Caco-2 (cell line): ENCODE results near the gene TRPC4. TPM values are rescaled to one million over a fixed set of nuclear protein-coding genes. Genes with fewer than 3 reads are reported as not detected.

Experiments used
- BruUV-seq: library from RNA; stranded (reverse); fragments of 400-500 nt; replicated peaks from 2 replicates; lab custom pipeline; 2021; lab: Mats Ljungman, UMichigan
- CTCF ChIA-PET: fragments of 300-600 bp; sonication (Branson Sonifier 250); formaldehyde crosslinking; loops from one replicate; lab custom pipeline; 2022; ENCODE audit warnings: antibody characterized with exemption; lab: Charles Lee
- POLR2A ChIA-PET: fragments of 300-600 bp; sonication (Branson Sonifier 250); formaldehyde crosslinking; loops from one replicate; lab custom pipeline; 2022; ENCODE audit warnings: antibody characterized with exemption; lab: Charles Lee
- DNase-seq, 2 experiments: peaks; one replicate each; pipeline versions ENCODE4 v3.0.0 to v3.0.0-alpha.2; 2020 to 2022
- H3K27me3 ChIP-seq: replicated peaks from 2 replicates; pipeline ENCODE4 v1.6.0; 2011; ENCODE audit warnings: low read length; ENCODE audit not compliant: control insufficient read depth, insufficient read depth
- H3K36me3 ChIP-seq: 2 replicates; pipeline ENCODE4 v1.5.1; 2011; ENCODE audit warnings: low read length; ENCODE audit not compliant: control insufficient read depth, insufficient read depth
- H3K4me1 ChIP-seq: fragments of 250-450 bp; sonication (Bioruptor Pico); 2 replicates; pipeline ENCODE4 v1.5.1; 2020; ENCODE audit warnings: mild to moderate bottlenecking
- H3K4me3 ChIP-seq: 2 replicates; pipeline ENCODE4 v1.5.1; 2011; ENCODE audit warnings: low read depth, mild to moderate bottlenecking, control low read depth, low read length
- H3K9me3 ChIP-seq: fragments of 250-450 bp; sonication (Bioruptor Pico); 2 replicates; pipeline ENCODE4 v1.5.1; 2020; ENCODE audit warnings: mild to moderate bottlenecking, moderate library complexity
- H3K27ac Mint-ChIP-seq: one replicate; pipeline ENCODE4 v1.8.0; 2022; ENCODE audit warnings: mixed read lengths; ENCODE audit not compliant: unreplicated experiment
- H3K27me3 Mint-ChIP-seq: one replicate; pipeline ENCODE4 v1.8.0; 2022; ENCODE audit warnings: mixed read lengths; ENCODE audit not compliant: insufficient read depth, unreplicated experiment
- H3K36me3 Mint-ChIP-seq: one replicate; pipeline ENCODE4 v1.8.0; 2022; ENCODE audit warnings: mild to moderate bottlenecking, mixed read lengths; ENCODE audit not compliant: insufficient read depth, unreplicated experiment
- H3K4me1 Mint-ChIP-seq: one replicate; pipeline ENCODE4 v1.8.0; 2022; ENCODE audit warnings: low read depth, mixed read lengths; ENCODE audit not compliant: unreplicated experiment
- H3K4me3 Mint-ChIP-seq: one replicate; pipeline ENCODE4 v1.8.0; 2022; ENCODE audit warnings: mild to moderate bottlenecking, moderate library complexity, mixed read lengths; ENCODE audit not compliant: unreplicated experiment
- H3K9me3 Mint-ChIP-seq: one replicate; pipeline ENCODE4 v1.8.0; 2022; ENCODE audit warnings: mixed read lengths; ENCODE audit not compliant: unreplicated experiment
- intact Hi-C: fragments of 100-400 bp; cut with micrococcal nuclease; formaldehyde crosslinking; loops from one replicate; pipeline ENCODE4 v1.10.0; 2022; ENCODE audit not compliant: unreplicated experiment
- total RNA-seq: library from RNA; stranded (reverse); gene quantifications from 2 replicates; pipeline ENCODE4 v1.2.3, GENCODE V29; 2022
- TF ChIP-seq, protein P1 (sequence below), 2 experiments: fragments of 200-600 bp in 1 of 2; IDR thresholded peaks; 1 replicate in 1 of 2; 2 replicates in 1 of 2; pipeline versions ENCODE4 v1.5.1 to v1.8.0; 2011 to 2022; ENCODE audit warnings: antibody characterized with exemption in 1 of 2, control low read depth in 1 of 2, inconsistent platforms in 1 of 2, low read depth in 1 of 2, low read length in 1 of 2, mild to moderate bottlenecking in 1 of 2, moderate library complexity in 1 of 2; ENCODE audit not compliant: insufficient read depth in 1 of 2, severe bottlenecking in 1 of 2, unreplicated experiment in 1 of 2

TRPC4 gene
- total RNA-seq, 1 experiment from 2014 or later = not detected

DNA sequence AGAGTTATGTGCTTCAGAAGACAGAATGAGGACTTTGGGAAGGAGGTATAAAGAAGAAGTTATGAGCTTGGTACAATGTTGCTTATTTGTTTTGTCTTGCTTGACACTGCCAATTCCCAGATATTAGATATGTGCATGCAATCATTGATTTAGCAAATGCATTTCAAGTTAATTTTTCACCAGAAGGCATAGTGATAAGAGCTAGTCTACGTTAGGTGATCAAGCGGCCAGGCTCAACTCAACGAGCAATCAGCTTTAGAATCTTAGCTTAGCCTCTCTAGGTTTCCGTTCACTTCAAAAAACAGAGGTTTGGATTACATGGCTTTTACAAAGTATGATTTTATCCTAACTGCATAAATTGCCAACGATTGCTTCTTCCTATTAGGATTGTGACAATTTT is 189.4 kb downstream of the TRPC4 start:
- no peaks in the 10 kb centered on the region for H3K9me3 Mint-ChIP-seq
- Histone ChIP-seq H3K9me3 (no peaks in the 10 kb centered on the region), H3K27me3 (no peaks in the 10 kb centered on the region), H3K36me3 (no peaks in the 10 kb centered on the region), H3K4me1 (no peaks in the 10 kb centered on the region), H3K4me3 (no peak overlapping the region)
- intact Hi-C loops = no loop called here
- no TSS peak for BruUV-seq
- POLR2A ChIA-PET = no interaction called here
- no peak overlapping the region for H3K4me3 Mint-ChIP-seq
- no peak overlapping the region for H3K27ac Mint-ChIP-seq
- no peak for DNase-seq
- CTCF ChIA-PET = no interaction called here
- H3K36me3 Mint-ChIP-seq = no peaks in the 10 kb centered on the region
- no peaks in the 10 kb centered on the region for H3K4me1 Mint-ChIP-seq
- TF ChIP-seq, protein P1, sequence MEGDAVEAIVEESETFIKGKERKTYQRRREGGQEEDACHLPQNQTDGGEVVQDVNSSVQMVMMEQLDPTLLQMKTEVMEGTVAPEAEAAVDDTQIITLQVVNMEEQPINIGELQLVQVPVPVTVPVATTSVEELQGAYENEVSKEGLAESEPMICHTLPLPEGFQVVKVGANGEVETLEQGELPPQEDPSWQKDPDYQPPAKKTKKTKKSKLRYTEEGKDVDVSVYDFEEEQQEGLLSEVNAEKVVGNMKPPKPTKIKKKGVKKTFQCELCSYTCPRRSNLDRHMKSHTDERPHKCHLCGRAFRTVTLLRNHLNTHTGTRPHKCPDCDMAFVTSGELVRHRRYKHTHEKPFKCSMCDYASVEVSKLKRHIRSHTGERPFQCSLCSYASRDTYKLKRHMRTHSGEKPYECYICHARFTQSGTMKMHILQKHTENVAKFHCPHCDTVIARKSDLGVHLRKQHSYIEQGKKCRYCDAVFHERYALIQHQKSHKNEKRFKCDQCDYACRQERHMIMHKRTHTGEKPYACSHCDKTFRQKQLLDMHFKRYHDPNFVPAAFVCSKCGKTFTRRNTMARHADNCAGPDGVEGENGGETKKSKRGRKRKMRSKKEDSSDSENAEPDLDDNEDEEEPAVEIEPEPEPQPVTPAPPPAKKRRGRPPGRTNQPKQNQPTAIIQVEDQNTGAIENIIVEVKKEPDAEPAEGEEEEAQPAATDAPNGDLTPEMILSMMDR (IDR thresholded peaks at IDR 0.05; ENCODE audit: insufficient read depth in 1 of 2, low read depth in 1 of 2, low read length in 1 of 2, severe bottlenecking in 1 of 2, unreplicated experiment in 1 of 2) = no peak
- peaks cover 12% of the 10 kb centered on the region for H3K27me3 Mint-ChIP-seq

DNA sequence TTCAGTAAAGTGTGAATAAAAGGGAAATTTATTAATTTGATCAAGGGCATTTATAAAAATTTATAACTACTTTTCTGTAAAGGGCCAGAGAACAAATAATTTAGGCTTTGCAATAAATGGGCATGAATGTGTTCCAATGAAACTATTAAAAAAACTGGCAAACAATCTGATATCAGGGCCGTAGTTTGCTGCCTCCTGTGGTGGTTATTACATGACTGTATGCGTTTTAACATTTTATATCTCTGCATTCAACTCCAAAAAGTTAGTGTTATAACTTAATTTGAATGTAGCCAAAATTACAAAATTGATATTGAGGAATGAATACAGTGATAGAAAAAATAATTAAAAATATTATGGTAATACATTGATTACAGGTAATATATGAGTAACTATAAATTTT is 190.5 kb downstream of the TRPC4 start:
- no peak overlapping the region for H3K4me3 ChIP-seq
- no peaks in the 10 kb centered on the region for H3K27me3 ChIP-seq
- peaks cover 8% of the 10 kb centered on the region for H3K27me3 Mint-ChIP-seq
- H3K36me3 ChIP-seq = no peaks in the 10 kb centered on the region
- no peaks in the 10 kb centered on the region for H3K36me3 Mint-ChIP-seq
- no peak overlapping the region for H3K4me3 Mint-ChIP-seq
- no peak for DNase-seq
- H3K4me1 Mint-ChIP-seq = no peaks in the 10 kb centered on the region
- intact Hi-C loops = no loop called here
- no peaks in the 10 kb centered on the region for H3K4me1 ChIP-seq
- ChIA-PET CTCF (no interaction called here), POLR2A (no interaction called here)
- H3K27ac Mint-ChIP-seq = no peak overlapping the region
- no peaks in the 10 kb centered on the region for H3K9me3 ChIP-seq
- TF ChIP-seq, protein P1 (IDR thresholded peaks at IDR 0.05; ENCODE audit: insufficient read depth in 1 of 2, low read depth in 1 of 2, low read length in 1 of 2, severe bottlenecking in 1 of 2, unreplicated experiment in 1 of 2) = no peak
- no peaks in the 10 kb centered on the region for H3K9me3 Mint-ChIP-seq
- no TSS peak for BruUV-seq

DNA sequence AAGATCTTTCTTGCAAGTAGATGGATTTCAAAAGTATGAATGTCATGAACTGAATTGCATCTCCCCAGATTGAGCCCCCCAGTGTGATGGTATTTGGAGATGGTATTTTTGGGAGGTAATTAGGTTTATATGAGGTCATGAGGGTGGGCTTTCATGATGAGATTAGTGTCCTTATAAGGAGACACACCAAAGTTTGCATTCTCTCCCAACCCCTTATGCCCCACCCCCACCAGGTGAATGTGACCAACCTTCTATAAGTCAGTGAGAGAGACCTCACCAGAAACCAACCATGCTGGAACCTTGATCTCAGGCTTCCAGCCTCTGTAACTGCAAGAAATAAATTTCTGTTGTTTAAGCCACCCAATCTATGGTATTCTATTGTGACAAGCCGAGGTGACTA is 199.7 kb downstream of the TRPC4 start:
- no peaks in the 10 kb centered on the region for H3K4me1 ChIP-seq
- Mint-ChIP-seq H3K36me3 (no peaks in the 10 kb centered on the region), H3K4me1 (no peaks in the 10 kb centered on the region), H3K27ac (no peak overlapping the region), H3K9me3 (no peaks in the 10 kb centered on the region), H3K27me3 (peaks cover 9% of the 10 kb centered on the region), H3K4me3 (no peak overlapping the region)
- DNase-seq = no peak
- intact Hi-C loops = no loop called here
- no peaks in the 10 kb centered on the region for H3K27me3 ChIP-seq
- ChIA-PET CTCF (no interaction called here), POLR2A (no interaction called here)
- H3K9me3 ChIP-seq = no peaks in the 10 kb centered on the region
- no TSS peak for BruUV-seq
- TF ChIP-seq, protein P1 (IDR thresholded peaks at IDR 0.05; ENCODE audit: insufficient read depth in 1 of 2, low read depth in 1 of 2, low read length in 1 of 2, severe bottlenecking in 1 of 2, unreplicated experiment in 1 of 2) = no peak
- H3K4me3 ChIP-seq = no peak overlapping the region
- no peaks in the 10 kb centered on the region for H3K36me3 ChIP-seq
